Endometrial microvascular endothelial cells (primary cell): ENCODE results near the gene SKIC8. TPM values are rescaled to one million over a fixed set of nuclear protein-coding genes. Genes with fewer than 3 reads are reported as not detected.

Experiments used
- in situ Hi-C: cut with HindIII; loops from 2 replicates; pipeline ENCODE4 v1.10.0; 2017; ENCODE audit warnings: low sequenced_read_pairs, low pct_unique_long_range_greater_than_20kb; ENCODE audit errors: inconsistent ontology term
- total RNA-seq: library from RNA; depleted of rRNA; stranded (reverse); fragments of >200 nt; gene quantifications from one replicate; pipeline ENCODE4 v1.2.3, GENCODE V29; 2015; ENCODE audit errors: inconsistent ontology term

SKIC8 gene
- total RNA-seq, 1 donor from 2014 or later: 101 TPM

DNA sequence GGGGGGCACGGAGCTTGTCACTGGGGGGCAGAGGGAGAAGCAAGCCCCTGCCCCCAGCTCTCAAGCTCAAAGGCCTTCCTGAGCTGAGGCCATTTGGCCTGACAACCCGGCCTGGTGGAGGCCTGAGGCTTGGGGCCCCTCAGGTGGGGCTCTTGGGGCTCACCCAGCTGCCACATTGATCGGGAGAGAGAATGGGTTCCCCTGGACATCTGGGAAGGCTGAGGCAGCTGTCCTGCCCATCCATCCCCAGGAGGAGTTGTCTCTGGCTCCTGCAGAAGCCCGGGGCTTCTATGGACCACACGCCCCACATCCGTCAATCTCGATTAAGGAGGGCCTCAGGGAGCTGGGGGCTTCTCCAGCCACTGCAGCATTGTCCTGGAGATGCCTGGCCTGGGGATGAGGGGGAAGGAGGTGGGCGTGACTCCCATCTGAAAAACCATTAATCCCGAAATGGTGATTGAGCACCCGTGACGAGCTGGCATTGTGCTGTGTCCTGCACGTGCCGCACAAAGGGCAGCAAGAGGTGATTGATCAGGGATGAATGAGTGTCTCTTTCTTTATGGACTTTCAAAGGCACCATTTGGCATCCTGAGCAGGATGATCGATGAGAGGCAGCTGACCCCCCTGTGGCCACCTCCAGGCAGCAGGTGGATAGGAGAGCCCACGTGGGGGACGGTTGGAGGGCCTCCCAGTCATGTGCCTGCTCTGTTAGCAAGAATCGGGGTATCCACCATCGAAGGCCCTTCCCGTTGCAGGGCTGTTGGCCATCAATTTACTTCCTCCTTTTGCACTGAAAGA lies 23.5 kb upstream of the SKIC8 start:
- in situ Hi-C loops: no loop called here

DNA sequence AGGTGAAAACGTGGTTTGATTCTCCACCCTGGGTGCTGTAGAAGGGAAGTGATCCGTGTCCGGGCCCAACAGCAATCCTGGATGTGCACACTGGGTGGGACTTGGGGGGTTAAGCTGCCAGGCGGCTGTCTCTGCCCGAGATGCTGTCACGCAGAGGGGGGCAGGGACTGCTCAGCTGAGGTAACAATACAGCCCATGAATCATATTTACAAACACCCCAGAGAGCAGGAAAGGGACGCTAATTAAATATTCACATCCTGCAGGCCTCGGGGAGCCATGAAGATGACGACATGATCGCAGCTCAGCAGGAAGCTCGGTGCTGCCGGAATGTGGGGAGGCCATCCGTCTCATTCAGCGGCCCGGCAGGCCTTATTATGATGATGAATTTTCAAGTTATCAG lies 22.8 kb upstream of the SKIC8 start:
- in situ Hi-C loops: no loop called here

DNA sequence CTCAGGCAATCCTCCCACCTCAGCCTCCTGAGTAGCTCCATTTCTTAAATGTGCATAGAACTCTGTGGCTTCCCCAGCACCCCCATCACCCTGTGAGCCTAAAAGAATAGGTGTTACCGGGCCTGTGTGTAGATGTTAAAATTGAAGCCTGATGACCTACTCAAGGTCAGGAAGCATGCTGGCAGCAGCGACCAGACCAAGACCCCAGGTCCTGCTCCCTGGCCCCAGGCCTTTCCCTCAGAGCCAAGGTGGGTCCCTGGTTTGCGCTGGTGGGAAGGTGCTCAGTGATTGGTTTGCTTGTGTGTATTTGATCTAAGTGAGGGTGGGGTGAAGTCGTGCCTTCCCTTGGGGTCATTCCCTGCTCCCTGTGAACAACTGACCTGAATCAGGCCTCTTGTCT lies 22.4 kb upstream of the SKIC8 start:
- in situ Hi-C loops: no loop called here

DNA sequence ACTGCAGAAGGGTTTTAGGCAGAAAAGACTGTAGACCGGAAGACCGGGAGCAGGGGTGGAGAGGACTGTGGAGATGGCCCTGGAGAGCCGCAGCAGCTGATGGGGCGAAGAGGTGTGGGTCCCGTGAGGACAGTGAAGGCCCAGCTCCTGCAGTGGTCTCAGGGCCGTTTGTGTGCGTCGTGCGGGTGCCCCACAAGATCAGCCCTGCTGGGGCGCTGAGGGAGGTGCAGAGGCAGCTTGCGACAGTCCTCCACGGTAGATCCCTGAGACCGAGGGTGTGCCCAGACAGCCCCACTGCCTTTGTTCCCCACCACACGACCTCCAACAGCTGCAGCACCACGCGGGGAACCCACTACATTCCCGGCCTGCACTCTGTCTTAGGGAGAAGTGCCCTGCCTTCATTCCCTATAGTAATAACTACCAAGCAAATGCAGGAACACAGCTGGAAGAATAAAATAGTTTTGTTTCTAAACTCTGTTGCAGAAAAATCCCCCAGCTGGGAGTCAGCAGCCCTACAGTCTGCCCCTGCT lies 21.7 kb upstream of the SKIC8 start:
- in situ Hi-C loops: no loop called here

DNA sequence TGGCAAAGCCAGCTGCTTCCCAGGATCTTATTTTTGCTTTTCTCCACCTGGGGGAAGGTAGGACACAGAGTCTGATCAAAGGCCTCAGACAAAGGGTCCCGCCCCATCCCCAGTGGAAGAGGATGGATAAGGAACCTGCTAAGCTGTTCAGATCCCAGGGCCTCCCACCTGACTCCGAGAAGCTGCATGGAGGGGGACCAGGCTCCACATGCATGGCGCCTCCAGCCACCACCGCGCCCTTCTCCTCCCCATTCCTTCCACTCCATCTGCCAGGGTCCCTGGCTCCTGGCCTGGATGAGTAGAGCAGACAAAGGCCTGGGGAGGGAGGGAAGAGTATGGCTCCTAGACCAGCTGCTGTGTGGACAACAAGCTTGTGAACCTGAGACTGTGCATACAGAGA lies 20.8 kb upstream of the SKIC8 start:
- in situ Hi-C loops: no loop called here

DNA sequence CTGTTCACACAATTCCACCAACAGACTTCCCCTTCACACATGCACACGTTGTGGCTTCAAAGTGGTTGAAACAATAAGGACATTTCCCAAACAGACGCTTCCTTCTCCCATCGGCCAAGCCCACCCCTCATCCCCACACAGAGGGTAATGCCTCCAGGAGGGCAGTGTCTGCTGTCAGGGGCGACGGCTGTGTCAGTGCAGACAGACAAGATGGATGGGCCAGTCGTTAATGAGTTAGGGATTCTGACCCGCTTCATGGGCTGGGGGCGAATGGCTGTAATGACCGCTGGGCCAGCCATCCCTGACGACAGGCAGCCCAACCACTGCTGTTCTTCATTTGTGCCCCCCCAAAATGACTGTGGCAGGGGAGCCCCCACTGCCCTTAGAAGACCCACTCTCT lies 20.2 kb upstream of the SKIC8 start:
- in situ Hi-C loops: no loop called here

DNA sequence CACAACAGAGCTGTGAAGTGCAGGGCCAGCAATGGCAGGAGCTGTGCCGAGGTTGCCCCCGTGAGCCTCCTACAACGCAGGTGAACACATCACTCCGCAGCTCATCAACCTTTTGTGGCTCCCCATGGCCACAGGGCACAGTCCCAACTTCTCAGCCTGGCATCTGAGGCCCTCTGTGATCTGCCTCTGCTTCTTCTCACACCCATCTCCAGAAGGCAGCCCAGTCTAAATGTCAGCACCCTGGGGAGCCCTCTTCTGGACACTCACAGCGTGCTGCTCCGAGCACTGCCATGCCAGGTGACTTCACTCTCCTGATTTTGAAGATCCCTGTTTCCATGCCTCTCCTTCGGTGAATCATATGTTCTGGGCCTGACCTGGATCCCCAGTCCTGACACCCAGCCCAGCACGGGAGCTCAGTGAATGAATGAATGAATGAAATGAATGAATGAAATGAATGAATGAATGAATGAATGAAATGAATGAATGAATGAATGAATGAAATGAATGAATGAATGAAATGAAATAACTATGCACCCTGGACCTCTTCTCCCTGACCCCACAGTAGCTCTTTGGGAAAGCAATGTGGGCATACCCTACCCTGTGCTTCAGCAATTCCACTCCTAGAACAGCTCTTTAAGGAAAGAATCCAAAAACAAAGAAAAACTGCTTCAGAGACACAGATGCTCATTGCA lies 17.9 kb upstream of the SKIC8 start:
- in situ Hi-C loops: no loop called here

DNA sequence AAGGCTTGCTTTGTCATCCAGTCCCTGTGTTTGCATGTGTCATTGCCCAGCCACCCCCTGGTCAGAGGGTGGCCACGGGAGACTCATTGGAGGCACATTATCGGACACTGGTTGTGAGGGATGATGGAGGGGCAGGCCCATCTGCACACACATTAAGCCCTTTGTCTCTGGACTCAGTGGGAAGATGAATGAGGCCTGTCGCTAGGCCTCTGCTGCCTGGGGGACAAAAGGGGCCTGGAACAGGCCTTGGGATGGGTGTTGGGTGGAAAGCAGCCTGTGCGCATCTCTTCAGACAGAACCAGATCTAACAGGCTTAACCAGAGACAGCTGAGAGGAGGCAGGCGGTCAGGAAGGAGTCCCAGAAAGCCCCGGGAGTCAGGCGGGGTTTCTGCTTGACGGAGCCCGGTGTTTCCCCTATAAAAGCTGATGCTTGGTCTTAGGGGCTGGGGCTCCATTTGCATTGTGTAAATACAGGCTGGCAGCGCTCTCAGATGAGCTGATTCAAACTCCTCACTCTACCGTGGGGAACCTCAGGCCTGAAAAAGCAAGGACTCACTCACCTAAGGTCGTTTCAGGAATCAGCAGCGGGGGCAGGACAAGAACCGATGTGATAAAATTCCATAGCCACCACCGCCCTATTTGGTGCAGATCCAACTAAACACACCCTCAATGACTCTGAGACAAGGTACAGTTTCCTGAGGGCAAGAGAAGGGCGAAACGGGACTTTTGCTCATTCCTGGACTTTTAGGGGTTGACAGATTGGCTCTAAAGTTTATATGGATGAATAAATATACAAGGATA lies 17.1 kb upstream of the SKIC8 start:
- in situ Hi-C loops: no loop called here

DNA sequence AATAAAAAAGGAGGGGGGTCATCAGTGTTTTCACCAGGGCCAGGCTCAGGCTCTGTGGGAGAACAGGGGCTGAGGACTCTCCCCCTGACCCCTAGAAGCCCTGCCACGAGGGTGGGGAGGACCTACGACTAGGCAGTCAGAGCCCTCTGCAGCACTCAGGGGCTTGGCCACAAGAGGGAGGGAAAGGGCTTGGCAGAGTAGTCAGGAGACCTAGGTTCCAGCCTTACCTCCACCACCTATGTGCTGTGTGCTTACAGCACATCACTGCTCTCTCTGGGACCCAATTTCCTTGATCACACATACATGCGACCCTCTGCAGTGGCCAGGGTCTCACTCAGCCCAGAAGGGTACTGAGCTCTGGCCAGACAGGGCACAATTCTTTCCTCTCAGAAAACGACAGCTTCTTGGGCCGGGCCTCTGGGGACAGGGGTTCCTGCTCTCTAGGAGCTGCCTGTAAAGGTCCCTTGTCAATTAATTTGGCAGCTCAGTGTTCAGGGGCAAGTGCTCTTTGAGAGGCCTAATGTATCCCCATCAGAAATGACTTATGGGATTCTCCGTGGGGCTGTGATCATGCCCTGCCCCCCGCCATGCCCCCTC lies 16.4 kb upstream of the SKIC8 start:
- in situ Hi-C loops: no loop called here

DNA sequence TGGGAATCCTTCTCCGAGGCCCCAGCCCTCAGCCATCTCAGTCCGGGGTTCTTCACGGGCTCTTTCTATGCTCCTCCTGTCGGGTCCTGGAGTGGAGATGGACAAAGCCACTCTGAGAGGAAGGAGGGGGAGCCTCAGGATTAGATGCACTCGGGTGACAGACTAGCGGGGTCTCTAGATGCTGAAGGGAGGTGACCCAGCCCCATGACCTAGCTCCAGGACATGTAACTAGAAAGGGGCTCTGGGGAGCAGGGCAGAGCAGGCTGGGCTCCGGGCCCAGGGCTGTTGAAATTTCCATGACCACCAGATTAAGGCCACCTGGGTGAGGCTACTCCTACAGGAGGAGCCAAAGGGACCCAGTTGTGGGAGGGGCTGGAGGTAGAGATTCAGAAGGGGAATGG lies 14.8 kb upstream of the SKIC8 start:
- in situ Hi-C loops: no loop called here

DNA sequence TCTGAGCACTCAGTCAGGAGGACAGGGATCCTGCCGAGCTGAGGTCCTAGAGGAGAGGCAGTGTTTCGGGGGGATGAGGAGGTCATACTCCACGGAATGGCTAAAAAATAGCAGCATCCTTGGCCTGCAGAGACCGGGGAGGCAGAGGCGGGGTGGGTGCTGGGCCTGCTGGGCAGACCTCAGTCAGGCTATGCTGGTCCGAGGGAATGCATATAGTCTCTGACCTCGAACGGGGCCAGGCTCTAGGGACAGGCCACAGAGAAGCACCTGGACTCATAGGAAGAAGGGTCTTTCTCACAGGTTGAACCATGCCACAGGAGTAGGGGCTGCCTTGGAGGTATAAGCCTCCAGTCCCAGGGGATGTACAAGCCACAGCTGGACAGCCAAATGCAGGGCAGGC lies 14.0 kb upstream of the SKIC8 start:
- in situ Hi-C loops: no loop called here

DNA sequence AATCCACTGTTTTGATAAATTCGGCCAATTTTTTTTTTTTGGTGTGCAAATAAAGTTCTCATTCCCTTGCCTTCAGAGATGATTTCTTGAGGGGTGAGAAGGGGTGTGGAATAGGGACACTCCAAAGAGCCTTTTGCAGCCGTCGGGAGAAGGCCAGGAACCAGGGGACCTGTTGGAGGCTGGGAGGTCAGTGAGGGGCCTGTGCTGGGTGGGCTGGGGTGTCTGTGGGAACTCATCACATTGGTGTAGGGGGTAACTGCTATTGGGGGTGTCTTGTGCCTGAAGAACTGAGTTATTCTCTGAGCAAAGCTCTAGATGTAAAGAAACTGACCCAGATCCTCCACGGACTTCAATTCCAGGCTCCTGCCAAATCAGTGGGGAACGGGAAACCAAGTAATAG lies 13.5 kb upstream of the SKIC8 start:
- in situ Hi-C loops: no loop called here

DNA sequence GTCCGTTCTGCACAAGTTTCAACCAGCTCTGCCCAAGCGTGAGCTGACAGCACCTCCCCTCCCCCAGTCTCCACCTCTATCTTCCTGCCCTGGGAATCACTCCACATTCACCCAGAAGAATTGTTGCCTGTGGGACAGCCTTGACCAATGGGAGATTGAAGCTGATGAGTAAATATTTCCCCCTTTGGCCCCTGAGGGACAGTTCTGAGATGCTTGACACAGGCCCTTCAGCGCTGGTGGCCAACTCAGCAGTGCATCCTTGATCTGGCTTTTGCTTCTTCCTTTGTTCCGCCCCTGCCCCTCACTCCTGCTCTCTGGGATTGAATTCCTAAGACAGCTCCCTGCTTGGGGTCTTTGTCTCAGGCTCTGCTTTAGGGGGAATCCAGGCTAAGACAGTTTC lies 13.1 kb upstream of the SKIC8 start:
- in situ Hi-C loops: no loop called here

DNA sequence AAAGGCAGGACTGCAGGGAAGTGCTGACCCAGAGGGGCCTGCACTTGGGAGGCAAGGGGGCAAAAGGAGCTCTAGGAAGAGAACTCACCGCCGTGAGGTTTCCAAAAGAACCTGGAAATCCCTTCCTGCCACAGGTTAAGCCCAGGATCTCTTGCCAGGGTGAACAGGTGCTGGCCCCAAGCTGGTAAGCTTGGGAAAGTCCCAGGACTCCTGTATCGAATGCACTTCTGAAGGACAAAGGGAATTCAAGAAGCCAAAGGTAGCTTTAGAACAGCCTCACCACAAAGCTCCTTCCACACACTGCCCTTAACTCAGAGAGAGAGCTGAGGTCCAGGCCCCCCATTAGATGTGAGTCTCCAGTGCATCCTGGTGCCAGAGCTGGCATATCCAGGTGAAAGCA lies 11.9 kb upstream of the SKIC8 start:
- in situ Hi-C loops: no loop called here

DNA sequence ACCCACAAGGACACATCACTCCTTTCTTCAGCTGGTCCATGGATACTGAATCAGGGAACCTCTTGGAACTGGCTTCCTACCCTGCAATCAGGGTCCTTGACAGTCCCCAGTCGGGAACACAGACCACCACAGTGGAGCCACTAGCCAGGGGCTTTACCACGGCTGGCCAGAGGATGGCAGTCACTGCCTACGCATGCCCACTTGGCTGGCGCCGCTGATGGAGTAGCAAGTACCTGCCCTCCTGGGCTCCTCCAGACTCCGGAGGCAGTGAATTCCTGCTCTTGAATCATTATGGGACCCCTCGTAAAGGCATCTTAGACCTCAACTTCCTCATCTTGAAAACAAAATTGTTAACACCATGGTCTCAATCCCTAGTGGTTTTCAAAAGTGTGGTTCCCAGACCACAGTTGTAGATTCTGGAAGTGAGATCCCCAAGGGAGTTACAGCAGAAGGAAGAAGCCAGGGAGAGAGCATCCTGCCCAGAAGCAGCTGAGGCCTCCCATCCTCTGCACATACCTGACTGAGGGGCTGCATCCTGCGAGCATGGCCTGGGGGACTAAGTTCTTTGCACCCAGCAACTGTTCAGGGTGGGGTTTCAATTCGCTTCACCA lies 9.1 kb upstream of the SKIC8 start:
- in situ Hi-C loops: no loop called here

DNA sequence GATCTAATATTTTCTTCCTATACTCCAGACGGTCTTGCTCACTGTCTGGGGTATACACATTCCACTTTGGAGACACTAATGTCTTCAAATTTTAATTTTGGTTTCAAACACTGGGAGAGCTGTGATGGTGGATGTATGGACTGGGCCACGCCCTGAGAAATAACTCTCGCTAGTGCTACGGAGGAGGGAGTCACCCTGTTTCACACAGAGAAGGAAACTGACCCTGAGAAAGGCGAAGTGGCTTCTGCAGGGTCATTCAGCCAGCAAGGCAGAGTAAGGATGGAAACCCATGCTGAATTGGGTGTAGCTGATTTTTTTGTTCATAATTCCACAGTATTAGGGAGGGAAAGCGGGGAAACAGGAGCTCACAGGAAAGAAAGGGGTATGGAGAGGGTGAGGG lies 8.6 kb upstream of the SKIC8 start:
- in situ Hi-C loops: no loop called here

DNA sequence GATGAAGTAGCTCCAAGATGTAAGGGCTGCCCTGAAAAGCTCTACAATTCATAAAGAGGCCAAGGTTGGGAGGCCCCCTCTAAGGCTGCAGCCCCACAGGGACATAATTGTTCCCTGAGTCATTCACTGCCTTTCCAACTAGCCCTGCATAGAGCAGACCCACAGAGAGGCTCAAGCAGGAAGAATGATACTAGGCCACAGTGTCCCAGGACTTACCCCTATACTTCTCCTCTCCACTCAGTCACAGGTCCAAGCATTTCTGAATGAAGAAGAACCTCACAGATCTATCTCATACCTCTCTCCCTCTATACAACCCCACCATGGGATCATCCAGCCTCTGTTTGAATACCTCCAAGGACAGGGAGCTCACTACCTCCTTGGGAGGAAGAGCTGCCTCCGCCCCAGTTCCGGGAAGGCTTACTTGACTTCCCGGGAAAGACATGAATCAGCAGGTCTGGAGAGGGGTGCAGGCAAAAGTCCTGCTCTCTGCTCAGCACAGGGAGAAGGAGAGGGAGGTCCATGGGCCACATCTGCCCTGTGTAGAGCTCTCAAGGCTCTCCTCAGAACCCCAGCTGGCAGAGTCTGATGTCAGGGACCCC lies 6.9 kb upstream of the SKIC8 start:
- in situ Hi-C loops: no loop called here

DNA sequence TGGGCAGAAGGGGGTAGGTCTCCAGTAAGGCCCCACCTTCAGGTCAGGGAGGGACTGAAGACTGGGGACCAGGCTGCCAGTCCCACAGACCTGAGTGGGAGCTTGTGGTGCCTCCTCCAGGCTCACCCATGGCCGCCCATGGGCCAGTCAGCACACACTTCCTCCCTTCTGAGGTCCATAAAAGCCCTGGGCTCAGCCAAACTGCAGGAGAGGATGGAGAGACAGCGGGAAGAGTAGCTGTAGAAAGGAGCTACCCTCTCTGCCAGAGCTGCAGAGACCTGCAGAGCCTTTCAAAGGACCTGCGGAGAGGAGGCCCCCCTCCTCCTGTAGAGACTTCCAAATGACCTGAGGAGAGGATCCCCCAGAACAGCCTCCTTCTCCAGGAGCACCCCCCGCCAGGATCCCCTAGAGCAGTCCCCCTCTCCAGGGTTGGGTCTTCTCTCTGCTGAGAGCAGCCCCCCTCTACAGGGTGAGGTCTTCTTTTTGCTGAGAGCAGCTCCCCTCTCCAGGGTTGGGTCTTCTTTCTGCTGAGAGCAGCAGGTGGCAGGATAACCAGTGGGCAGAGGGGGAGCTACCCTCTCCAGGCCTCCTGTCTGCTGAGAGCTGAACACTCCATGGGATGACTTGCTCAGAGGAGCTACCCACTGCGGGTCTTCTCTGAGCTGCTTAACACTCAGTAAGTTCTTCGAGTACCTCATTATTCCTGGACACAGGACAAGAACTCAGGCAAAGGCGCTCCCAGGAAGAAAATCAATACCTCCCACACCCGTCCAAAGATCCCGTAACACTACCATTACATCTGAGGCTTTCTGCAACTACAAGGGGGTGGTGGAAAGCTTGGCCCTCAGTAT lies 5.0 kb upstream of the SKIC8 start:
- in situ Hi-C loops: no loop called here
